WTC11 (cell line): ENCODE results near the gene PRDM15.

Experiments
- TCF7 ChIP-seq: sonication (generic); formaldehyde crosslinking; IDR thresholded peaks from 2 replicates; pipeline ENCODE4 v1.8.0; 2022; ENCODE audit warnings: mild to moderate bottlenecking, low read depth, missing genetic modification reagents, moderate library complexity
- TEAD4 ChIP-seq: sonication (generic); formaldehyde crosslinking; IDR thresholded peaks from 2 replicates; pipeline ENCODE4 v1.8.0; 2022; ENCODE audit warnings: mild to moderate bottlenecking, missing genetic modification reagents
- TF ChIP-seq, protein P1 (sequence below): fragments of 200-600 bp; IDR thresholded peaks from 2 replicates; pipeline ENCODE4 v1.8.0; 2022; ENCODE audit warnings: antibody characterized with exemption

GRCh38 chr21:41887667-41888066 lies 8.5 kb upstream of the PRDM15 start:
- TF ChIP-seq, protein P1, sequence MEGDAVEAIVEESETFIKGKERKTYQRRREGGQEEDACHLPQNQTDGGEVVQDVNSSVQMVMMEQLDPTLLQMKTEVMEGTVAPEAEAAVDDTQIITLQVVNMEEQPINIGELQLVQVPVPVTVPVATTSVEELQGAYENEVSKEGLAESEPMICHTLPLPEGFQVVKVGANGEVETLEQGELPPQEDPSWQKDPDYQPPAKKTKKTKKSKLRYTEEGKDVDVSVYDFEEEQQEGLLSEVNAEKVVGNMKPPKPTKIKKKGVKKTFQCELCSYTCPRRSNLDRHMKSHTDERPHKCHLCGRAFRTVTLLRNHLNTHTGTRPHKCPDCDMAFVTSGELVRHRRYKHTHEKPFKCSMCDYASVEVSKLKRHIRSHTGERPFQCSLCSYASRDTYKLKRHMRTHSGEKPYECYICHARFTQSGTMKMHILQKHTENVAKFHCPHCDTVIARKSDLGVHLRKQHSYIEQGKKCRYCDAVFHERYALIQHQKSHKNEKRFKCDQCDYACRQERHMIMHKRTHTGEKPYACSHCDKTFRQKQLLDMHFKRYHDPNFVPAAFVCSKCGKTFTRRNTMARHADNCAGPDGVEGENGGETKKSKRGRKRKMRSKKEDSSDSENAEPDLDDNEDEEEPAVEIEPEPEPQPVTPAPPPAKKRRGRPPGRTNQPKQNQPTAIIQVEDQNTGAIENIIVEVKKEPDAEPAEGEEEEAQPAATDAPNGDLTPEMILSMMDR = no peak
- TF ChIP-seq TCF7 (CRISPR knock-in tag) (no peak), TEAD4 (CRISPR knock-in tag) (no peak)
